PC-3 (cell line): Measurements from ENCODE around the gene MXI1. TPM values are rescaled to one million over a fixed set of nuclear protein-coding genes. Genes with fewer than 3 reads are reported as not detected.

Experiments used
- ATAC-seq: fragments of 200-7000 bp; cut with Tn5 transposase; 2 replicates; pipeline ENCODE4 v1.9.1; 2020; ENCODE audit warnings: mild to moderate bottlenecking, moderate library complexity
- BruUV-seq: library from RNA; stranded (reverse); fragments of 400-500 nt; replicated peaks from 2 replicates; lab custom pipeline; 2021; lab: Mats Ljungman, UMichigan
- CTCF ChIA-PET: fragments of 300-600 bp; sonication (Branson Sonifier 250); formaldehyde crosslinking; loops from one replicate; lab custom pipeline; 2022; ENCODE audit warnings: antibody characterized with exemption; lab: Charles Lee
- POLR2A ChIA-PET: fragments of 300-600 bp; sonication (Branson Sonifier 250); formaldehyde crosslinking; loops from one replicate; lab custom pipeline; 2022; ENCODE audit warnings: antibody characterized with exemption; ENCODE audit not compliant: unreplicated experiment; lab: Charles Lee
- DNase-seq: peaks from one replicate; pipeline ENCODE4 v3.0.0-alpha.2; 2015
- H2AFZ ChIP-seq: fragments of 300-600 bp; sonication (generic); 2 replicates; pipeline ENCODE4 v1.6.0; 2016; ENCODE audit warnings: antibody characterized with exemption, low read length
- H3F3A ChIP-seq: fragments of 300-600 bp; sonication (generic); one replicate; pipeline ENCODE4 v1.6.0; 2017; ENCODE audit warnings: antibody characterized with exemption, low read length, control low read depth, mild to moderate bottlenecking; ENCODE audit not compliant: unreplicated experiment
- H3K27ac ChIP-seq: fragments of 300-600 bp; sonication (generic); 2 replicates; pipeline ENCODE4 v1.5.1; 2016; ENCODE audit warnings: mild to moderate bottlenecking, low read length
- H3K27me3 ChIP-seq: fragments of 300-600 bp; sonication (generic); 2 replicates; pipeline ENCODE4 v1.6.1; 2016; ENCODE audit warnings: low read length, mixed read lengths
- H3K36me3 ChIP-seq: fragments of 300-600 bp; sonication (generic); 2 replicates; pipeline ENCODE4 v1.6.1; 2016; ENCODE audit warnings: low read depth, mixed run types, low read length, mixed read lengths
- H3K4me1 ChIP-seq: fragments of 300-600 bp; sonication (generic); 2 replicates; pipeline ENCODE4 v1.5.1; 2016; ENCODE audit warnings: low read length; ENCODE audit not compliant: insufficient read depth
- H3K4me2 ChIP-seq: fragments of 300-600 bp; sonication (generic); 2 replicates; pipeline ENCODE4 v1.6.0; 2016; ENCODE audit warnings: low read length
- H3K4me3 ChIP-seq: fragments of 300-600 bp; sonication (generic); 2 replicates; pipeline ENCODE4 v1.5.1; 2016; ENCODE audit warnings: mild to moderate bottlenecking, low read length, mixed read lengths
- H3K79me2 ChIP-seq: fragments of 300-600 bp; sonication (generic); 2 replicates; pipeline ENCODE4 v1.6.1; 2017; ENCODE audit warnings: low read length, mixed read lengths
- H3K9ac ChIP-seq: fragments of 300-600 bp; sonication (generic); 2 replicates; pipeline ENCODE4 v1.6.0; 2016; ENCODE audit warnings: mild to moderate bottlenecking, low read length
- H3K9me2 ChIP-seq: fragments of 300-600 bp; sonication (generic); replicated peaks from 2 replicates; pipeline ENCODE4 v1.6.1; 2016; ENCODE audit warnings: mixed run types, low read length, mixed read lengths
- H3K9me3 ChIP-seq: fragments of 300-600 bp; sonication (generic); 2 replicates; pipeline ENCODE4 v1.6.1; 2016; ENCODE audit warnings: low read length, mixed read lengths
- H4K20me1 ChIP-seq: fragments of 300-600 bp; sonication (generic); 2 replicates; pipeline ENCODE4 v1.6.1; 2016; ENCODE audit warnings: low read length, mixed read lengths
- CTCF ChIP-seq: fragments of 300-600 bp; sonication (generic); conservative IDR thresholded peaks from 2 replicates; pipeline ENCODE4 v1.5.1; 2017; ENCODE audit warnings: antibody characterized with exemption, low read depth, mild to moderate bottlenecking, low read length
- EZH2phosphoT487 ChIP-seq: fragments of 300-600 bp; sonication (generic); IDR thresholded peaks from 2 replicates; pipeline ENCODE4 v1.6.1; 2018; ENCODE audit warnings: mild to moderate bottlenecking, antibody characterized with exemption, low read length, borderline replicate concordance
- intact Hi-C: fragments of 100-400 bp; cut with micrococcal nuclease; formaldehyde crosslinking; loops from 2 replicates; pipeline ENCODE4 v1.9.0; 2023
- total RNA-seq: library from RNA; depleted of rRNA; stranded (reverse); fragments of >200 nt; gene quantifications from 2 replicates; pipeline ENCODE4 v1.2.3, GENCODE V29; 2014

MXI1 gene
- total RNA-seq, 1 experiment from 2014 or later, result 18.0 TPM

- Histone ChIP-seq H3K4me1 (peaks cover 50% of the 10 kb centered on the region), H3K27ac (peak within 1 kb of the TSS; percentile 92)
- ATAC-seq, result peak; percentile 90
These were observed 97.5 kb downstream of the MXI1 start, which contains the start of gene SMNDC1 for GRCh38 chr10:110304780-110305421. Gene SMNDC1 (minus strand): TSS chr10:110304920. CDS start chr10:110303587, 1,333 bp downstream.

GRCh38 chr10:110305767-110306451 lies 98.5 kb downstream of the MXI1 start:
- BruUV-seq, result no TSS peak
- H3K27me3 ChIP-seq, result no peaks in the 10 kb centered on the region
- ChIA-PET POLR2A (interaction anchor here (0.5 to 1.1 kb wide), 5 partner anchors 102 to 1731 kb away, joined by 3 to 12 read pairs (median 6); partner anchors contain the start of gene RBM20), CTCF (interaction anchor here (0.6 to 0.9 kb wide), 3 partner anchors 47 to 243 kb away, joined by 7 to 10 read pairs (median 8); no protein-coding TSS in a partner anchor)
- peak overlapping the region; percentile 87 for H3K4me2 ChIP-seq
- H3K9me2 ChIP-seq, result no peaks in the 10 kb centered on the region
- peaks cover 24% of the 10 kb centered on the region; the same call in 1 of the 2 replicates for H3K36me3 ChIP-seq
- DNase-seq (peak; percentile 83), ATAC-seq (peak; percentile 25)
- H4K20me1 ChIP-seq, result peaks cover 31% of the 10 kb centered on the region
- H3K9ac ChIP-seq, result peak overlapping the region; percentile 99
- peaks cover 39% of the 10 kb centered on the region for H3K79me2 ChIP-seq
- H2AFZ ChIP-seq, result peak overlapping the region; percentile 45; the same call in 1 of the 2 replicates
- H3K4me1 ChIP-seq, result peaks cover 47% of the 10 kb centered on the region
- intact Hi-C loops, result loop anchor here (1.0 to 5.0 kb wide), 4 partner anchors 241 to 611 kb away; partner anchors contain the start of genes BBIP1, SHOC2 and SMC3
- H3F3A ChIP-seq, result no peaks in the 10 kb centered on the region
- no peaks in the 10 kb centered on the region for H3K9me3 ChIP-seq
- TF ChIP-seq CTCF (peak; percentile 77), EZH2phosphoT487 (no peak)
- peak overlapping the region; percentile 92 for H3K27ac ChIP-seq
- peak overlapping the region; percentile 92; the same call in 1 of the 2 replicates for H3K4me3 ChIP-seq

More at GRCh38 chr10:110304780-110305421, 97.5 kb downstream of the MXI1 start, which contains the start of gene SMNDC1:
- peak within 1 kb of the TSS; percentile 67 for H2AFZ ChIP-seq
- H3K9me3 ChIP-seq, result no peaks in the 10 kb centered on the region
- peak; percentile 98 for DNase-seq
- intact Hi-C loops, result loop anchor here (5.0 kb wide), 2 partner anchors 262 to 612 kb away; partner anchors contain the start of genes BBIP1, SHOC2 and SMC3
- TF ChIP-seq CTCF, result no peak
- TF ChIP-seq EZH2phosphoT487, result no peak
- H3K36me3 ChIP-seq, result peaks cover 34% of the 10 kb centered on the region; the same call in 1 of the 2 replicates
- no peaks in the 10 kb centered on the region for H3K9me2 ChIP-seq
- no TSS peak for BruUV-seq
- peaks cover 41% of the 10 kb centered on the region for H4K20me1 ChIP-seq
- no peaks in the 10 kb centered on the region for H3F3A ChIP-seq
- H3K9ac ChIP-seq, result peak within 1 kb of the TSS; percentile 99
- H3K79me2 ChIP-seq, result peaks cover 49% of the 10 kb centered on the region
- ChIA-PET POLR2A (interaction anchor here (0.5 to 1.1 kb wide), 14 partner anchors 89 to 597 kb away, joined by 3 to 18 read pairs (median 5); partner anchors contain the start of gene RBM20), CTCF (interaction anchor here (0.6 to 0.9 kb wide), 6 partner anchors 90 to 362 kb away, joined by 4 to 23 read pairs (median 6); no protein-coding TSS in a partner anchor)
- H3K27me3 ChIP-seq, result no peaks in the 10 kb centered on the region
- H3K4me3 ChIP-seq, result peak within 1 kb of the TSS; percentile 92
- H3K4me2 ChIP-seq, result peak within 1 kb of the TSS; percentile 87
